GM18951 (cell line): ENCODE results near the gene CISTR.

Experiments
- POLR2A ChIP-seq: IDR thresholded peaks from 4 replicates; pipeline ENCODE4 v1.6.1; 2011; ENCODE audit warnings: mild to moderate bottlenecking; ENCODE audit not compliant: insufficient read length, insufficient read depth; ENCODE audit errors: extremely low read depth
- in situ Hi-C: fragments of 300-500 bp; cut with MboI; formaldehyde crosslinking; loops from one replicate; pipeline ENCODE4 v1.12.0; 2022; ENCODE audit warnings: low sequenced_read_pairs, mixed read lengths, inconsistent platforms; ENCODE audit not compliant: unreplicated experiment

Gene CISTR

DNA sequence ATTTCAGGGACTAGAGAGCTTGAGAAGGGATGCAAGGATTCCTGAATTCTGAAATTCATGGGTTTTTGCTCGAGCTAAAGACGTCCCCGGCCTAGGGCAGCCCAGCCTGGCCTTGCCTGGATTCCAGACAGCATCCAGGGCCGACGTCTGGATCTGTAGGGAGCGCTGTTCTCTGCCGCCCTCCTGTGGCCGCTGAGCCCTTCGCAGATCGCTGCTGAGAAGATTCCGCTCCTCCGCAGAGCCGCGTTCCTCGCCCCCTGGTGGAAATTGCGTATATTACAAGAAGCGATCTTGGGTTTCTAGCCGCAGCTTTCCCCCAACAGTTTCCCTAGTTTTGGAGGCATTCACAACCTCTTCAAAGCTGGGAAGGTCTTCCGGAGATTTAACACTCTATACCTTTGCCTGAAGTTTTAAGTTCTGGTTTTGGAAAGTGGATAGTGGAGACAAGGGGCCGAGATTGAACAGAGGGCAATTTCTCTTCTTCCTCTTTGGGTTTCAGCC, 5.1 kb downstream of the CISTR start:
- TF ChIP-seq POLR2A = no peak
- in situ Hi-C loops = loop anchor here (10.0 kb wide), 1 partner anchor 202 kb away; no protein-coding TSS in a partner anchor

- TF ChIP-seq POLR2A = no peak
- in situ Hi-C loops = loop anchor here (5.0 to 10.0 kb wide), 2 partner anchors 42 to 200 kb away; no protein-coding TSS in a partner anchor
These were observed 7.0 kb downstream of the CISTR start for GRCh38 chr12:53744751-53745150.

- no peak for TF ChIP-seq POLR2A
- in situ Hi-C loops = loop anchor here (5.0 to 10.0 kb wide), 2 partner anchors 42 to 199 kb away; no protein-coding TSS in a partner anchor
These were observed 7.7 kb downstream of the CISTR start for GRCh38 chr12:53744130-53744441.

DNA sequence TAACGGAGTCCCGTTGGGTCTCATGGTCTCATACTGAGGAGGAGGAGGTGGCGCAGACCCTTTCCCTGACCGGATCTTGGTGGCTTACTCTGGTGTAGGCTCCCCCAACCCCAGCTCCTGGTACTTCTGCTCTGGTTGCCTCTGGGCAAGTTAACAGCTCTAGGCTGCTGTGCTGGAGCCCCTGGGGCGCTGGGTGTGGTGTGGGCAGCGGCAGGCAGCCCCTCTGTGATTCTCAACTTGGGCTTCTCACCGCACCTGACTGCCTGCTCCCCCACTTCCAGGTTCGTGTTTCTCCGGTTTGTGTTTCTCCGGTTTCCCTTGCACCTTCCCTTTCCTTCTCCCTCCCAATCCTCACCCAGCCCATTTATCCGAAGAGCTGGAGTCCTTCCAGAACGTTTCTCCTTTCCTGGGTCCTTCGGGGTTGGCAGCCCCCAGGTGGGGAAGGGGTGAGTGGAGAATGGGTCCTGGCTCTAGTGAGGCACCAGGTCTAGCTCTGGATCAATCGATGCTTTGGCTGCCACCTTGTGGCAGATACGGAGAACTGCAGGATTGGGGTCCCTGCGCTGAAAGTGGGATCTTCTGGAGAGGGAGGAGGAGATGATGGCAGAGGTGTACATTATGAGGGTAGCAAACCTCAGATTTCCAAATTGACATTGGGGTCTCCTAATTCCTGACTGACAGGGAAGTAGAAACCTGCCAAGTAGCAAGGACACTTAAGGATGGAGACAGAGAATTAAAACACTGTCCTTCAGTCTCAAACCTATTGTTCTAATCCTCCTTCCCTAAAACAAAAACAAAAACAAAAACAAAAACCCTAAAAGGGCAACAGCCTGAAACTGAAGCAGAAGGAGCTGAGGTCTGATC, 8.3 kb downstream of the CISTR start:
- TF ChIP-seq POLR2A = no peak
- in situ Hi-C loops = loop anchor here (5.0 to 10.0 kb wide), 2 partner anchors 41 to 199 kb away; no protein-coding TSS in a partner anchor

GRCh38 chr12:53740130-53740491, 11.7 kb downstream of the CISTR start:
- no peak for TF ChIP-seq POLR2A
- in situ Hi-C loops = loop anchor here (5.0 to 10.0 kb wide), 2 partner anchors 38 to 195 kb away; no protein-coding TSS in a partner anchor

DNA sequence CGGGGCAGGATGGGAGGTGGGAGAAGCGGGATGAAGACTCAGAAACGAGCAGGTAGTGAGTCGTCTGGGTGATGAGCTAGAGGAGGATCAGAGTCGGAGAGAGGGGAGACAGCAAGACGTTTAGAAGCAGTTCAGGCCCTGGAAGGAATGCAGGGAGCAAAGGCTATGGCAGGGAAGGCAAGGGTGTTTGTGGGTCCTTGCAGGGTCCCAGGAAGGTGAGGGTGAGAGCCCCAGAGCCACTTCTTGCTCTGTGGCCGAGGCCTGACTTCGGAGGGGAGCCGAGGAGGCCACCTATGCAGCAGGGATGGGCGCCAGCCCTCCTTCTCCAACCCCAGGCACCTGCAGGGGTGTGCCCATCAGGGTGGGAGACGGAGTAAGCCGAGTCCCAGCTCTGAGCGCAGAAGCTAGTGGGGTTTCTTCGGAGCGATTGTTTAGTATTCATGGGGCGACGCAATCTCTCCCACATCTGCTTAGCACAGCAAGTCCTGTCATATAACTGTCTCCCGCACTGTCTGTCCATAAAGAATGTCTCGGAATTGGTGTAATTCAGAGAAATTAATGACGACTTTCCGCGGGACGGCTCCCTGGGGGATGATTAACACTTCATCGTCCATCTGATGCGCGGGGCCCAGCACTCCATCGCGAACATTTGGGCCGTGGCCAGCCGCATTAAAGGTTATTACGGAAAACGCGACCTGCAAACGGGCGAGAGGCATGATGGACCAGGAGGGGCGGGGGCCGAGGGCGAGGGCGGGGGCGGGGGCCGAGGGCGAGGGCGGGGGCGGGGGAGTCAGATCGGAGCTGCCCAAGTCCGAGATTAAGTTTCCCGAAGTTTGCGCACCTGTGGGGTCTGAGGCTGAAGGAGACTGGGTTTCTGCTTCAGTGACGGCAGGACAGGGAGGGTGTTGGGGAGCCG, 12.3 kb downstream of the CISTR start:
- in situ Hi-C loops = loop anchor here (5.0 to 10.0 kb wide), 2 partner anchors 37 to 195 kb away; no protein-coding TSS in a partner anchor
- no peak for TF ChIP-seq POLR2A

GRCh38 chr12:53738406-53739213, 13.2 kb downstream of the CISTR start:
- in situ Hi-C loops = no loop called here
- no peak for TF ChIP-seq POLR2A

DNA sequence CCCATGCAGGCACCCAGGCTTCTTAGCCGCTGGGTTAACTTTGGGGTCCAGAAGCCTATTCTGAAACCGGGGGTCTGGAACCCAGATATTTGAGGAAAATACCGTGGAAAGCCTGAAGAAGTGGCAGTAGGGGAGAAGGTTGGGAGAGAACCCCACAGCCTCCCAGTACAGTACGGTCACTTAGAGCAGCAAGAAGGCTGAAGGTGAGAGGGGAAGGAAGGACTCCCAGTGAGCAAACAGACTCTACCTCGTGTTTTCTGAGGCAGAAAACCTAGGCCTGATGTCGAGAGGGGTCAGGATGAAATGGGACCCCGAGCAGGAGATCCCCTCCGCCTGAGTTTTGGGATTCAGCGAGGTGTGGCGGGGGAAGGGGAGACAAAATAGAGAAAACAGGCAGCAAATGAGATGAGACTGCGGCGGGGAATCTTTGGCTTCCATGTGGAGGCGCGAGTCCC, 13.8 kb downstream of the CISTR start:
- in situ Hi-C loops = no loop called here
- TF ChIP-seq POLR2A = no peak

- in situ Hi-C loops = no loop called here
- TF ChIP-seq POLR2A = no peak
These were observed 14.5 kb downstream of the CISTR start for GRCh38 chr12:53737093-53737808.

DNA sequence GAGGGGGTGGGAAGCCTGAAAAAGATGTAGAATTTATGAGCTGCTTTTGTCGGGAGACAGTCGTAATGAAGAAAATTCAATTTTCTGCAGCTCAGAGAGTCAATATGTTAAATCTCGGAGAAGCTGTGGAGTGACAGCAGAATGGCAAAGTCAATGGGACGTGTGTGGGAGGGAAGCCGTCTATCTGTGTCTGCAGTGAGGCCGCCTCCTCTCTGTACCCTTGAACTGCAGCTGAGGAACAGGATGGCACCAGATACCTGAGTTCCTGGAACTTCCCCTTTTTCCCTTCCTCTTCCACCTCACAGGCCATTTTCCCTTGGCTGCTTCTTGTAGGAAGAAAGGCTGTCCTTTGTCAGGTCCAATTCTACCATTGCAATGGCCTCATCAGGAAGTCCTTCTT, 15.2 kb downstream of the CISTR start:
- no peak for TF ChIP-seq POLR2A
- in situ Hi-C loops = no loop called here

DNA sequence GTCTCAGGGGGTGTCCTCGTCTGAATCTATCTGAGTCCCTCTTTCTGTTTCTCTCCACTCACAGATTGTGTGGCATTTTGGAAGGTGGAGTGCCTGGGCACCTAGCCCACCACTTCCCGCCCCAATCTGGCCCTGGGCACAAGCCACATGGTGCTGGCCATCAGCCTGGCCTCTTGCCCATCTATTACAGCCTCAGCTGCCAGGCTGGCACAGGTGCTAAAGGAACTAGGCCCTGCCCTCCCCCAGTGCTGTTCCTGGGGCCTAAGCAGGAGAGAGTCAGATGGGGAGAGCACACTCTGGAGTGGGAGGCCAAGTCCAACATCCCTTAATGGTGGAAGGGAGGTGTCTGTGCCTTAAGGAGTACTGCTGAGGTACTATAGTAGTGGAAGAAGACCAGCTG, 16.2 kb downstream of the CISTR start:
- no peak for TF ChIP-seq POLR2A

GRCh38 chr12:53734425-53734824, 17.4 kb downstream of the CISTR start:
- in situ Hi-C loops = no loop called here
- TF ChIP-seq POLR2A = no peak

More for the DNA sequence above, 16.2 kb downstream of the CISTR start:
- in situ Hi-C loops = no loop called here
